Mesenchymal stem cell (in vitro differentiated cells and primary cell): ENCODE data around the gene HAS3.
"Not testable (repeated sequence)": the region's sequence is repeated elsewhere in the genome, so short reads cannot be mapped to it uniquely, and the experiment has no call there.

ENCODE experiments used
- DNase-seq: peaks from one replicate; pipeline ENCODE4 v3.0.0-alpha.2; 2013
- H2AFZ ChIP-seq: one replicate; pipeline ENCODE4 v1.6.1; 2013; ENCODE audit warnings: low read depth, mild to moderate bottlenecking, control low read depth, inconsistent platforms, low read length, moderate library complexity
- H2AK5ac ChIP-seq: 2 replicates; pipeline ENCODE4 v1.6.1; 2013; ENCODE audit warnings: low read length, moderate library complexity, mild to moderate bottlenecking, inconsistent platforms; ENCODE audit not compliant: severe bottlenecking
- H2BK120ac ChIP-seq: one replicate; pipeline ENCODE4 v1.6.1; 2013; ENCODE audit warnings: low read depth, mild to moderate bottlenecking, inconsistent platforms, low read length, moderate library complexity
- H2BK12ac ChIP-seq, 2 experiments: one replicate each; pipeline ENCODE4 v1.6.1; 2013; ENCODE audit warnings: inconsistent platforms in 2 of 2, low read length in 2 of 2, mild to moderate bottlenecking in 2 of 2, moderate library complexity in 2 of 2, control low read depth in 1 of 2
- H2BK15ac ChIP-seq: one replicate; pipeline ENCODE4 v1.6.1; 2013; ENCODE audit warnings: mild to moderate bottlenecking, low read depth, inconsistent platforms; ENCODE audit not compliant: poor library complexity, severe bottlenecking
- H2BK5ac ChIP-seq: 2 replicates; pipeline ENCODE4 v1.6.1; 2013; ENCODE audit warnings: low read depth, mild to moderate bottlenecking, low read length, control low read depth, inconsistent platforms; ENCODE audit not compliant: poor library complexity, severe bottlenecking
- H3K14ac ChIP-seq, 2 experiments: one replicate each; pipeline ENCODE4 v1.6.1; 2013; ENCODE audit warnings: inconsistent platforms in 2 of 2, low read length in 2 of 2, control low read depth in 1 of 2, mild to moderate bottlenecking in 1 of 2, moderate library complexity in 1 of 2
- H3K18ac ChIP-seq, 2 experiments: one replicate each; pipeline ENCODE4 v1.6.1; 2013; ENCODE audit warnings: inconsistent platforms in 2 of 2, low read length in 2 of 2, control low read depth in 1 of 2, low read depth in 1 of 2, mild to moderate bottlenecking in 1 of 2
- H3K23ac ChIP-seq, 2 experiments: one replicate each; pipeline ENCODE4 v1.6.1; 2013; ENCODE audit warnings: inconsistent platforms in 2 of 2, low read length in 2 of 2, mild to moderate bottlenecking in 2 of 2, moderate library complexity in 2 of 2, control low read depth in 1 of 2
- H3K27ac ChIP-seq: 2 replicates; pipeline ENCODE4 v1.5.1; 2013; ENCODE audit warnings: mild to moderate bottlenecking, moderate library complexity, low read length, control low read depth, inconsistent platforms; ENCODE audit not compliant: poor library complexity, severe bottlenecking
- H3K27me3 ChIP-seq, 2 experiments: 2 replicates each; pipeline versions ENCODE4 v1.6.1 to v1.7.0; 2013; ENCODE audit warnings: low read length in 2 of 2, mild to moderate bottlenecking in 2 of 2, moderate library complexity in 2 of 2, control low read depth in 1 of 2, inconsistent platforms in 1 of 2; ENCODE audit not compliant: control insufficient read depth in 1 of 2, insufficient read depth in 1 of 2
- H3K36me3 ChIP-seq, 2 experiments: 2 replicates each; pipeline versions ENCODE4 v1.6.1 to v1.7.0; 2013; ENCODE audit warnings: low read length in 2 of 2, control low read depth in 1 of 2, inconsistent platforms in 1 of 2, low read depth in 1 of 2, mild to moderate bottlenecking in 1 of 2; ENCODE audit not compliant: insufficient read depth in 2 of 2, control insufficient read depth in 1 of 2
- H3K4ac ChIP-seq, 2 experiments: one replicate each; pipeline ENCODE4 v1.6.1; 2013; ENCODE audit warnings: inconsistent platforms in 2 of 2, low read length in 2 of 2, mild to moderate bottlenecking in 2 of 2, moderate library complexity in 2 of 2, control low read depth in 1 of 2, low read depth in 1 of 2
- H3K4me1 ChIP-seq: 2 replicates; pipeline ENCODE4 v1.6.1; 2013; ENCODE audit warnings: low read depth, low read length, control low read depth; ENCODE audit not compliant: control insufficient read depth, insufficient read depth
- H3K4me2 ChIP-seq: 2 replicates; pipeline ENCODE4 v1.6.1; 2013; ENCODE audit warnings: low read length, mild to moderate bottlenecking, inconsistent platforms; ENCODE audit not compliant: poor library complexity, severe bottlenecking
- H3K4me3 ChIP-seq, 2 experiments: 2 replicates each; pipeline versions ENCODE4 v1.5.1 to v1.7.0; 2013; ENCODE audit warnings: low read length in 2 of 2, mild to moderate bottlenecking in 2 of 2, control low read depth in 1 of 2, low read depth in 1 of 2; ENCODE audit not compliant: insufficient read depth in 1 of 2
- H3K79me1 ChIP-seq: replicated peaks from 2 replicates; pipeline ENCODE4 v1.6.1; 2013; ENCODE audit warnings: mild to moderate bottlenecking, control low read depth, low read length, inconsistent platforms; ENCODE audit not compliant: poor library complexity, severe bottlenecking
- H3K9ac ChIP-seq: 2 replicates; pipeline ENCODE4 v1.7.0; 2013; ENCODE audit warnings: mild to moderate bottlenecking, low read length, moderate library complexity
- H3K9me3 ChIP-seq: 2 replicates; pipeline ENCODE4 v1.7.0; 2013; ENCODE audit warnings: mild to moderate bottlenecking, low read length; ENCODE audit not compliant: control insufficient read depth
- H4K8ac ChIP-seq: one replicate; pipeline ENCODE4 v1.6.1; 2013; ENCODE audit warnings: inconsistent platforms, mild to moderate bottlenecking, low read length, moderate library complexity
- H4K91ac ChIP-seq: one replicate; pipeline ENCODE4 v1.6.1; 2013; ENCODE audit warnings: mild to moderate bottlenecking, low read length, inconsistent platforms
- WGBS: methylation state at CpG from one replicate; pipeline ENCODE4 v1.1.7; 2013; ENCODE audit warnings: mixed read lengths; 5-methylcytosine and 5-hydroxymethylcytosine counted together

The HAS3 gene

GRCh38 chr16:69132424-69133252 lies 27.2 kb downstream of the HAS3 start, which contains the start of the genes CHTF8 and UTP4:
Gene CHTF8 (minus strand): TSS chr16:69132588. CDS start chr16:69121458, 11,130 bp downstream.
Gene UTP4 (plus strand): TSS chr16:69132649. CDS start chr16:69133460, 811 bp downstream.
- H3K79me1 ChIP-seq: peaks cover under 1% of the 10 kb centered on the region
- H3K4ac ChIP-seq: peak within 1 kb of the TSS; percentile 94 to 97
- peak within 1 kb of the TSS in 1 of 2 experiments; percentile 54 for H2BK12ac ChIP-seq
- H3K9me3 ChIP-seq: no peaks in the 10 kb centered on the region
- peak within 1 kb of the TSS in 1 of 2 experiments; percentile 100 for H3K23ac ChIP-seq
- H3K4me1 ChIP-seq: peaks cover 2% of the 10 kb centered on the region
- H3K14ac ChIP-seq: peak within 1 kb of the TSS; percentile 97 to 99
- H3K4me3 ChIP-seq: peak within 1 kb of the TSS; percentile 99
- H3K18ac ChIP-seq: peak within 1 kb of the TSS; percentile 100
- H3K9ac ChIP-seq: peak within 1 kb of the TSS; percentile 99
- peak within 1 kb of the TSS; percentile 96 for H2BK5ac ChIP-seq
- H2AK5ac ChIP-seq: peak within 1 kb of the TSS; percentile 99
- no peaks in the 10 kb centered on the region for H3K27me3 ChIP-seq
- peak within 1 kb of the TSS; percentile 99 for H3K4me2 ChIP-seq
- H2BK15ac ChIP-seq: peak within 1 kb of the TSS; percentile 97
- H3K27ac ChIP-seq: peak within 1 kb of the TSS; percentile 98
- peak within 1 kb of the TSS; percentile 100 for H2BK120ac ChIP-seq
- peaks cover 5 to 32% of the 10 kb centered on the region in 2 experiments for H3K36me3 ChIP-seq
- peak within 1 kb of the TSS; percentile 95 for H2AFZ ChIP-seq
- peak within 1 kb of the TSS; percentile 100 for H4K8ac ChIP-seq
- 1% methylated on average over 74 of the region's 78 CpGs for WGBS
- peak within 1 kb of the TSS; percentile 100 for H4K91ac ChIP-seq
- DNase-seq: peak; percentile 87

DNA sequence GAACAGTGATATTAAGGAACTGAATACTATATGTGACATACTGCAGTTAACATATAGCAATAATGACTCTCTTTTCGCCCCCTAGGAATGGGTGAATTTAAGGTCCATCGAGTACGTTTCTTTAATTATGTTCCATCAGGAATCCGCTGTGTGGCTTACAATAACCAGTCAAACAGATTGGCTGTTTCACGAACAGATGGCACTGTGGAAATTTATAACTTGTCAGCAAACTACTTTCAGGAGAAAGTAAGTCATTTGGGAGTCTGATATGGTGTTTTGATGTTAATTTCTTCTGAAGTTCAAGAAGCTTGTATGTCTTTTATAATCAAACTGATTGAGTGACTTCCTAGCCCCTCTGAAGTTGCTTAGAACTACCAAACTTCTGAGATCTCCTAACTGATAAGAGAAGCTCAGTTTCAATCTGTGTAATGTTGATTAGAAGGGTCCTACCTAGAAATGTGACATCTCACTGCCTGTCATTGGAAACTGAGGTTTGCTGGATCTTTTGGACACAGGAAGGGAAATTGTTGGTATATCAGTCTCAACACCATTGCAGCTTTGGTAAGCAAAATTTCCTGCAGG lies 28.0 kb downstream of the HAS3 start:
- no peak overlapping the region for H3K14ac ChIP-seq
- peak; percentile 19 for DNase-seq
- H3K23ac ChIP-seq: no peak overlapping the region
- H3K9me3 ChIP-seq: no peaks in the 10 kb centered on the region
- H2BK15ac ChIP-seq: no peak overlapping the region
- peak overlapping the region in 1 of 2 experiments; percentile 99 for H3K4me3 ChIP-seq
- peaks cover 2% of the 10 kb centered on the region for H3K4me1 ChIP-seq
- peaks cover 10 to 36% of the 10 kb centered on the region in 2 experiments for H3K36me3 ChIP-seq
- H2BK120ac ChIP-seq: no peak overlapping the region
- H4K91ac ChIP-seq: no peak overlapping the region
- WGBS: 53% methylated on average over 5 of the region's 5 CpGs
- no peak overlapping the region for H2BK12ac ChIP-seq
- no peak overlapping the region for H2AFZ ChIP-seq
- no peak overlapping the region for H2AK5ac ChIP-seq
- H3K9ac ChIP-seq: peak overlapping the region; percentile 98
- peaks cover 8% of the 10 kb centered on the region for H3K79me1 ChIP-seq
- no peak overlapping the region for H4K8ac ChIP-seq
- H3K27me3 ChIP-seq: no peaks in the 10 kb centered on the region
- no peak overlapping the region for H3K4ac ChIP-seq
- peak overlapping the region; percentile 99 for H3K4me2 ChIP-seq
- H3K18ac ChIP-seq: no peak overlapping the region
- H2BK5ac ChIP-seq: no peak overlapping the region
- H3K27ac ChIP-seq: no peak overlapping the region

GRCh38 chr16:69138608-69139007 lies 33.2 kb downstream of the HAS3 start:
- Histone ChIP-seq H3K18ac (no peak overlapping the region), H2BK120ac (no peak overlapping the region), H2AK5ac (no peak overlapping the region), H3K79me1 (peaks cover 18% of the 10 kb centered on the region), H3K4me2 (no peak overlapping the region), H3K9me3 (no peaks in the 10 kb centered on the region), H3K23ac (no peak overlapping the region), H3K4me3 (no peak overlapping the region), H4K8ac (no peak overlapping the region), H2AFZ (no peak overlapping the region), H3K4me1 (peaks cover 7% of the 10 kb centered on the region), H2BK5ac (no peak overlapping the region), H2BK15ac (no peak overlapping the region), H3K27ac (no peak overlapping the region), H4K91ac (no peak overlapping the region), H3K4ac (no peak overlapping the region), H3K36me3 (peaks cover 28 to 74% of the 10 kb centered on the region in 2 experiments), H3K27me3 (no peaks in the 10 kb centered on the region), H3K9ac (no peak overlapping the region), H2BK12ac (no peak overlapping the region), H3K14ac (no peak overlapping the region)
- WGBS: 99% methylated on average over 2 of the region's 2 CpGs
- DNase-seq: no peak

DNA sequence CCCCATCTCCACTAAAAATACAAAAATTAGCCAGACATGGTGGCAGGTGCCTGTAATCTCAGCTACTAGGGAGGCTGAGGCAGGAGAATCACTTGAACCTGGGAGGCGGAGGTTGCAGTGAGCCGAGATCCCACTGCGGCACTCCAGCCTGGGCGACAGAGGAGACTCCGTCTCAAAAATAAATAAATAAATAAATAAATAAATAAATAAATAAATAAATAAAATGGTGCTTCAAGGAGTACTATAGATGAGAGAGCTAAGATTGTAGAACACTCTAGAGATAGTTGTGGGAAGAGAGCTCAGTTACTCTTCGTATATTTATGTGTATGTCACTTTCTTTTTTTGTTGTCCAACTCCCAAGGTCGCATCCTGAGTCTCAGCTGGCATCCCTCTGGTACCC lies 34.0 kb downstream of the HAS3 start:
- H3K4me1 ChIP-seq, H2BK5ac ChIP-seq, H2BK12ac ChIP-seq, H2BK120ac ChIP-seq, H2AFZ ChIP-seq, H3K18ac ChIP-seq, H4K8ac ChIP-seq, H3K4ac ChIP-seq, H2AK5ac ChIP-seq, H2BK15ac ChIP-seq, H3K27ac ChIP-seq, H3K9ac ChIP-seq, H4K91ac ChIP-seq, H3K14ac ChIP-seq, H3K27me3 ChIP-seq, H3K23ac ChIP-seq, H3K4me2 ChIP-seq, H3K4me3 ChIP-seq, H3K9me3 ChIP-seq, DNase-seq: not testable (repeated sequence)
- H3K36me3 ChIP-seq: peaks cover 28 to 82% of the 10 kb centered on the region in 2 experiments
- WGBS: 100% methylated on average over 3 of the region's 7 CpGs
- peaks cover 21% of the 10 kb centered on the region for H3K79me1 ChIP-seq
